HAP-1 (cell line): ENCODE data around the gene CTNNA1.
A peak's percentile ranks its signal among the peaks of the same experiment; 100 is the strongest.
"Not testable (repeated sequence)": the region's sequence is repeated elsewhere in the genome, so short reads cannot be mapped to it uniquely, and the experiment has no call there.

ENCODE experiments used
- DNase-seq, 2 experiments: peaks; one replicate each; pipeline ENCODE4 v3.0.0-alpha.2; 2016 to 2020; ENCODE audit warnings: low spot score in 2 of 2
- H3K27me3 ChIP-seq: fragments of 250-450 bp; sonication (Bioruptor Pico); 2 replicates; pipeline ENCODE4 v1.5.1; 2020; ENCODE audit warnings: low read depth, mild to moderate bottlenecking, moderate library complexity
- H3K36me3 ChIP-seq: fragments of 250-450 bp; sonication (Bioruptor Pico); replicated peaks from 2 replicates; pipeline ENCODE4 v1.5.1; 2020; ENCODE audit warnings: mild to moderate bottlenecking
- H3K4me1 ChIP-seq: fragments of 250-450 bp; sonication (Bioruptor Pico); 2 replicates; pipeline ENCODE4 v1.5.1; 2020; ENCODE audit warnings: mild to moderate bottlenecking
- H3K4me3 ChIP-seq: fragments of 250-450 bp; sonication (Bioruptor Pico); 2 replicates; pipeline ENCODE4 v1.5.1; 2020; ENCODE audit warnings: mild to moderate bottlenecking, moderate library complexity
- H3K9me3 ChIP-seq: fragments of 250-450 bp; sonication (Bioruptor Pico); 2 replicates; pipeline ENCODE4 v1.5.1; 2020; ENCODE audit warnings: mild to moderate bottlenecking, moderate library complexity
- in situ Hi-C: fragments of 300-500 bp; cut with MboI; formaldehyde crosslinking; loops from 3 replicates; pipeline ENCODE4 v1.14.3; 2020; ENCODE audit warnings: low sequenced_read_pairs, inconsistent platforms, mixed read lengths

Gene CTNNA1

GRCh38 chr5:138715931-138716432, 37.2 kb upstream of the CTNNA1 start:
- H3K4me3 ChIP-seq, H3K27me3 ChIP-seq, H3K4me1 ChIP-seq, in situ Hi-C loops, H3K36me3 ChIP-seq, H3K9me3 ChIP-seq, DNase-seq: not testable (repeated sequence)

- H3K9me3 ChIP-seq = no peaks in the 10 kb centered on the region
- H3K27me3 ChIP-seq = no peaks in the 10 kb centered on the region
- in situ Hi-C loops = no loop called here
- no peaks in the 10 kb centered on the region for H3K36me3 ChIP-seq
- H3K4me3 ChIP-seq = no peak overlapping the region
- 0 out of 2 replicates have a peak, but pooled peaks cover 2% of the 10 kb centered on the region for H3K4me1 ChIP-seq
- peak in 1 of 2 experiments; percentile 51 for DNase-seq
Measured at GRCh38 chr5:138716456-138716924, 36.7 kb upstream of the CTNNA1 start.

- Histone ChIP-seq H3K4me1 (0 out of 2 replicates have a peak, but pooled peaks cover 2% of the 10 kb centered on the region), H3K9me3 (no peaks in the 10 kb centered on the region), H3K4me3 (no peak overlapping the region), H3K27me3 (no peaks in the 10 kb centered on the region), H3K36me3 (no peaks in the 10 kb centered on the region)
- in situ Hi-C loops = no loop called here
- no peak for DNase-seq
Measured at GRCh38 chr5:138717399-138717798, 35.8 kb upstream of the CTNNA1 start.

GRCh38 chr5:138719811-138720210, 33.4 kb upstream of the CTNNA1 start:
- no peak for DNase-seq
- no peak overlapping the region for H3K4me3 ChIP-seq
- no peaks in the 10 kb centered on the region for H3K36me3 ChIP-seq
- no peaks in the 10 kb centered on the region for H3K9me3 ChIP-seq
- H3K4me1 ChIP-seq = 0 out of 2 replicates have a peak, but pooled peaks cover 2% of the 10 kb centered on the region
- in situ Hi-C loops = no loop called here
- H3K27me3 ChIP-seq = no peaks in the 10 kb centered on the region

- Histone ChIP-seq H3K36me3 (no peaks in the 10 kb centered on the region), H3K9me3 (no peaks in the 10 kb centered on the region), H3K27me3 (no peaks in the 10 kb centered on the region), H3K4me3 (no peak overlapping the region), H3K4me1 (peaks cover 2% of the 10 kb centered on the region; the same call in 1 of the 2 replicates)
- DNase-seq = no peak
- in situ Hi-C loops = no loop called here
Measured at GRCh38 chr5:138720840-138721239, 32.4 kb upstream of the CTNNA1 start.

- Histone ChIP-seq H3K4me3 (no peak overlapping the region), H3K27me3 (no peaks in the 10 kb centered on the region), H3K9me3 (no peaks in the 10 kb centered on the region), H3K36me3 (no peaks in the 10 kb centered on the region), H3K4me1 (no peaks in the 10 kb centered on the region; the same call in 1 of the 2 replicates)
- in situ Hi-C loops = no loop called here
- no peak for DNase-seq
Measured at GRCh38 chr5:138721979-138722378, 31.2 kb upstream of the CTNNA1 start.

- no peak for DNase-seq
Measured at GRCh38 chr5:138722544-138723177, 30.6 kb upstream of the CTNNA1 start.

GRCh38 chr5:138724470-138725146, 28.6 kb upstream of the CTNNA1 start:
- DNase-seq = no peak

More at GRCh38 chr5:138722544-138723177, 30.6 kb upstream of the CTNNA1 start:
- H3K4me3 ChIP-seq = no peak overlapping the region
- no peaks in the 10 kb centered on the region for H3K36me3 ChIP-seq
- no peaks in the 10 kb centered on the region; the same call in 1 of the 2 replicates for H3K4me1 ChIP-seq
- H3K9me3 ChIP-seq = no peaks in the 10 kb centered on the region
- in situ Hi-C loops = no loop called here
- no peaks in the 10 kb centered on the region for H3K27me3 ChIP-seq

GRCh38 chr5:138725153-138725817, 27.9 kb upstream of the CTNNA1 start:
- DNase-seq = peak in 1 of 2 experiments; percentile 34
- in situ Hi-C loops = no loop called here
- Histone ChIP-seq H3K4me1 (no peaks in the 10 kb centered on the region; the same call in 1 of the 2 replicates), H3K36me3 (no peaks in the 10 kb centered on the region), H3K27me3 (no peaks in the 10 kb centered on the region), H3K9me3 (no peaks in the 10 kb centered on the region), H3K4me3 (no peak overlapping the region)

More at GRCh38 chr5:138724470-138725146, 28.6 kb upstream of the CTNNA1 start:
- Histone ChIP-seq H3K4me1 (no peaks in the 10 kb centered on the region; the same call in 1 of the 2 replicates), H3K27me3 (no peaks in the 10 kb centered on the region), H3K4me3 (no peak overlapping the region), H3K9me3 (no peaks in the 10 kb centered on the region), H3K36me3 (no peaks in the 10 kb centered on the region)
- in situ Hi-C loops = no loop called here

GRCh38 chr5:138725818-138726416, 27.3 kb upstream of the CTNNA1 start:
- no peak overlapping the region for H3K4me3 ChIP-seq
- H3K36me3 ChIP-seq = no peaks in the 10 kb centered on the region
- no peaks in the 10 kb centered on the region for H3K27me3 ChIP-seq
- no peak for DNase-seq
- H3K9me3 ChIP-seq = no peaks in the 10 kb centered on the region
- no peaks in the 10 kb centered on the region; the same call in 1 of the 2 replicates for H3K4me1 ChIP-seq
- in situ Hi-C loops = no loop called here

GRCh38 chr5:138726848-138727247, 26.4 kb upstream of the CTNNA1 start:
- H3K4me1 ChIP-seq = no peaks in the 10 kb centered on the region; the same call in 1 of the 2 replicates
- DNase-seq = no peak
- no peaks in the 10 kb centered on the region for H3K27me3 ChIP-seq
- no peaks in the 10 kb centered on the region for H3K9me3 ChIP-seq
- H3K36me3 ChIP-seq = no peaks in the 10 kb centered on the region
- in situ Hi-C loops = no loop called here
- H3K4me3 ChIP-seq = no peak overlapping the region

GRCh38 chr5:138730496-138730895, 22.7 kb upstream of the CTNNA1 start:
- H3K36me3 ChIP-seq, H3K27me3 ChIP-seq, H3K4me1 ChIP-seq, in situ Hi-C loops, H3K4me3 ChIP-seq, H3K9me3 ChIP-seq, DNase-seq: not testable (repeated sequence)

GRCh38 chr5:138732466-138732865, 20.8 kb upstream of the CTNNA1 start:
- no peaks in the 10 kb centered on the region for H3K36me3 ChIP-seq

More at GRCh38 chr5:138732466-138732865, 20.8 kb upstream of the CTNNA1 start:
- Histone ChIP-seq H3K9me3 (no peaks in the 10 kb centered on the region), H3K4me1 (no peaks in the 10 kb centered on the region), H3K4me3 (no peak overlapping the region), H3K27me3 (no peaks in the 10 kb centered on the region)
- in situ Hi-C loops = no loop called here
- DNase-seq = no peak
